A549 (cell line): Measurements from ENCODE around the gene ASMTL.

Experiments
- EP300 ChIP-seq, 2 experiments: fragments of >200 bp; sonication (Bioruptor Twin); formaldehyde crosslinking; IDR thresholded peaks; 2 replicates in 1 of 2; 3 replicates in 1 of 2; pipeline ENCODE4 v1.6.1; 2016 to 2017
- POLR2A ChIP-seq: IDR thresholded peaks from 2 replicates; pipeline ENCODE4 v1.6.1; 2012; ENCODE audit warnings: mild to moderate bottlenecking, low read length
- RNF2 ChIP-seq: fragments of 200-600 bp; sonication (generic); IDR thresholded peaks from 2 replicates; pipeline ENCODE4 v1.6.1; 2016; ENCODE audit warnings: low read depth, mild to moderate bottlenecking, antibody characterized with exemption, moderate library complexity, borderline replicate concordance
- TF ChIP-seq, protein P1 (sequence below): fragments of >200 bp; sonication (Bioruptor Twin); formaldehyde crosslinking; IDR thresholded peaks from 3 replicates; pipeline ENCODE4 v1.5.1; 2016

DNA sequence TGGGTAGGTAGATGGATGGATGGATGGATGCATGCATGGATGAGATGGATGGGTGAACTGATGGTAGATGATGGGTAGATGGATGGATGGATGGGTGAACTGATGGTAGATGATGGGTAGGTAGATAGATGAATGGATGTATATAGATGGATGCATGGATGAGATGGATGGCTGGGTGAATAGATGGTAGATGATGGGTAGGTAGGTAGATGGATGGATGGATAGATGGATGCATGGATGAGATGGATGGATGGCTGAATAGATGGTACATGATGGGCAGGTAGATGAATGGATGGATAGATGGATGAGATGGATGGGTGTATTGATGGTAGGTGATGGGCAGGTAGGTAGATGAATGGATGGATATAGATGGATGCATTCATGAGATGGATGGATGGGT is 45.7 kb downstream of the ASMTL start:
- TF ChIP-seq, protein P1, sequence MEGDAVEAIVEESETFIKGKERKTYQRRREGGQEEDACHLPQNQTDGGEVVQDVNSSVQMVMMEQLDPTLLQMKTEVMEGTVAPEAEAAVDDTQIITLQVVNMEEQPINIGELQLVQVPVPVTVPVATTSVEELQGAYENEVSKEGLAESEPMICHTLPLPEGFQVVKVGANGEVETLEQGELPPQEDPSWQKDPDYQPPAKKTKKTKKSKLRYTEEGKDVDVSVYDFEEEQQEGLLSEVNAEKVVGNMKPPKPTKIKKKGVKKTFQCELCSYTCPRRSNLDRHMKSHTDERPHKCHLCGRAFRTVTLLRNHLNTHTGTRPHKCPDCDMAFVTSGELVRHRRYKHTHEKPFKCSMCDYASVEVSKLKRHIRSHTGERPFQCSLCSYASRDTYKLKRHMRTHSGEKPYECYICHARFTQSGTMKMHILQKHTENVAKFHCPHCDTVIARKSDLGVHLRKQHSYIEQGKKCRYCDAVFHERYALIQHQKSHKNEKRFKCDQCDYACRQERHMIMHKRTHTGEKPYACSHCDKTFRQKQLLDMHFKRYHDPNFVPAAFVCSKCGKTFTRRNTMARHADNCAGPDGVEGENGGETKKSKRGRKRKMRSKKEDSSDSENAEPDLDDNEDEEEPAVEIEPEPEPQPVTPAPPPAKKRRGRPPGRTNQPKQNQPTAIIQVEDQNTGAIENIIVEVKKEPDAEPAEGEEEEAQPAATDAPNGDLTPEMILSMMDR: no peak
- no peak for TF ChIP-seq POLR2A
- TF ChIP-seq EP300 (IDR thresholded peaks at IDR 0.05): no peak
- no peak for TF ChIP-seq RNF2
